GM12892 (cell line): ENCODE data around the gene TGFBR2.

Experiments used
- POLR2A ChIP-seq: IDR thresholded peaks from 2 replicates; pipeline ENCODE4 v1.6.1; 2011; ENCODE audit warnings: low read depth, low read length, control low read depth
- POLR2AphosphoS5 ChIP-seq: IDR thresholded peaks from 2 replicates; pipeline ENCODE4 v1.6.1; 2011; ENCODE audit warnings: low read depth, low read length, control low read depth
- TAF1 ChIP-seq: IDR thresholded peaks from 2 replicates; pipeline ENCODE4 v1.6.1; 2011; ENCODE audit warnings: low read depth, mild to moderate bottlenecking, control low read depth, low read length, borderline replicate concordance

DNA sequence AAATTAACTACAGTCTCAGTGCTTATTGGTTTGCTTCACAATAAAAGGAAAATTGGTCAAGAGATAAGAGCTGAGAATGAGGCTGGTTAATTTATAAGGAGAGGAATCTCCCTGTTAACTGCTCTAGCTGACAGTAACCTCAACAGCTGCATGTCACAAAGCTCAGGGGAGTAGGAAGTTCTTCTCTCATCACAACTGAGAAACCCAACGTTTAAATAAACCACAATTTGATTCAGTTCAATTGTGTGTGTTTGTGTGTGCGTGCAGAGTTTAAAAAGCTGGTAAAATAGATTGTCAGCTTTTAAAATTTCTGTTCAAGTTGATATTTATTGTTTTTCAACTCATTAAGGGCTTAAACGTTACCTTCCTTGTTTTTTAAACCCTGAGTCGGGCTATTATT is 3.5 kb upstream of the TGFBR2 start:
- TF ChIP-seq POLR2A (no peak), POLR2AphosphoS5 (no peak), TAF1 (no peak)
